GM12875 (cell line): ENCODE results near the gene FCN2.

Experiments used
- H3K4me3 ChIP-seq: one replicate; pipeline ENCODE4 v1.5.1; 2011; ENCODE audit warnings: low read depth, low read length, control low read depth
- TF ChIP-seq, protein P1 (sequence below): IDR thresholded peaks from 2 replicates; pipeline ENCODE4 v1.5.1; 2011; ENCODE audit warnings: low read depth, mild to moderate bottlenecking, control low read depth, inconsistent platforms, low read length, moderate library complexity, borderline replicate concordance; ENCODE audit not compliant: insufficient read depth

FCN2 gene

DNA sequence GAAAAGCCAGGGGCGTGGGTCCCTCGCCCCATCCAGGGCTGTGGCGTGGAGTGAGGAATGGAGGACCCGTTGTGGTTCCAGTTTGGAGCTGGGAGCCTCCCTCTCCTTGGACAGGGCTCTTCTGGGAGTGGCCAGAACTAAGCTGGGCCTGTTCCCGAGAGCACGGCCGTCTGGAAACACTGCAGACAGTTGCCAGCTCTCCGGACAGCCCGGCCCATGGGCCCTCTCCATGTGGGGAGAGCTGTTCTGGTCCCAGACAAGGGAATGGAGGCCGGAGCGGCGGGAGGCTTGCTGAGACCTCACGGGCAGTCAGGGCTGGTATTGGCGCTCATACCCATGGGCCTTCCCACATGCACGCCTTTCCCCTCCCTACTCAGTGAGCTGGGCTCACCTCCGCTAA, 45.2 kb upstream of the FCN2 start:
- TF ChIP-seq, protein P1, sequence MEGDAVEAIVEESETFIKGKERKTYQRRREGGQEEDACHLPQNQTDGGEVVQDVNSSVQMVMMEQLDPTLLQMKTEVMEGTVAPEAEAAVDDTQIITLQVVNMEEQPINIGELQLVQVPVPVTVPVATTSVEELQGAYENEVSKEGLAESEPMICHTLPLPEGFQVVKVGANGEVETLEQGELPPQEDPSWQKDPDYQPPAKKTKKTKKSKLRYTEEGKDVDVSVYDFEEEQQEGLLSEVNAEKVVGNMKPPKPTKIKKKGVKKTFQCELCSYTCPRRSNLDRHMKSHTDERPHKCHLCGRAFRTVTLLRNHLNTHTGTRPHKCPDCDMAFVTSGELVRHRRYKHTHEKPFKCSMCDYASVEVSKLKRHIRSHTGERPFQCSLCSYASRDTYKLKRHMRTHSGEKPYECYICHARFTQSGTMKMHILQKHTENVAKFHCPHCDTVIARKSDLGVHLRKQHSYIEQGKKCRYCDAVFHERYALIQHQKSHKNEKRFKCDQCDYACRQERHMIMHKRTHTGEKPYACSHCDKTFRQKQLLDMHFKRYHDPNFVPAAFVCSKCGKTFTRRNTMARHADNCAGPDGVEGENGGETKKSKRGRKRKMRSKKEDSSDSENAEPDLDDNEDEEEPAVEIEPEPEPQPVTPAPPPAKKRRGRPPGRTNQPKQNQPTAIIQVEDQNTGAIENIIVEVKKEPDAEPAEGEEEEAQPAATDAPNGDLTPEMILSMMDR = no peak
- H3K4me3 ChIP-seq = no peak overlapping the region

DNA sequence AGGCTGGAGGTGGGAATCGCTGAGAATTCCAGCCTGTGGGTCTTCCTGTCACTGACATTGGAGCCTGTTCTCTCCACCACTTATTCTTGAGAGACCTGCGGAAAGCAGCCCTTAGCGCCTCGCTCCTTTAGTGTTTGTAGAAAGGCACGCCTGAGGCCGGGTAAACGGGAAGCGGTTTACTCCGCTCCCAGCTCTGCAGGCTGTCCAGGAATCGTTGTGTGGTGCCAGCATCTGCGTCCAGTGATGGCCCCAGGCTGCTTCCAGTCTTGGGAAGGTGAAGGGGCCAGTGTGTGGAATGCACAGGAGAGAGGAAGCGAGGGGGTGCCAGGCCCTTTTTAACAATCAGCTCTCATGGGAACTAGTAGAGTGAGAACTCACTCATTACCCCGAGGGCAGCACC, 44.6 kb upstream of the FCN2 start:
- no peak overlapping the region for H3K4me3 ChIP-seq
- TF ChIP-seq, protein P1 = no peak

DNA sequence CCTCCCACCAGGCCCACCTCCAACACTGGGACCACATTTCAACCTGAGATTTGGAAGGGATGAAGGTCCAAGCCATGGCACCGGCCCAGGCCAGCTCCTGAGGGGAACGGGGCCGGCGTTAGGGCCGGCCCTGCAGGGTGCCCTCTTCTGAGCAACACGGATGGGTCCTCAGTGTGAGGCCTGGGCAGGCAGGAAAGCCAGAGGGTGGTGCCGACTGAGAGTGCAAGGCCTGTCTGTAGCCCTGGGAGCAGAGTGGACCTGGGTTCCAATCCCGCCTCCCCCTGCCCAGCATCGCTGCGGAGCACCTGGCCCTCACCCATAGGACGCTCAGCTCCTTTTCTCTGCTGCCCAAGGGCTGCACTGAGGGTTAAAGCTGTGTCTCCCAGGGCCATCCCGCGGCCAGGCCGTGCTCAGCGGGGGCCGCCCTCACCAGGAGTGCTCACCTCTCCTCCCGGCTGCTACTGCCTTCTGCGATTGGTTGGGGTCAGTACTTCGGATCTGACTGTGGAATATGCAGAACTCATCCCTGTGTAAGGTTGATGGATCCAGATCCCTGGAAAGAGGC, 44.1 kb upstream of the FCN2 start:
- H3K4me3 ChIP-seq = no peak overlapping the region
- TF ChIP-seq, protein P1 = no peak

- H3K4me3 ChIP-seq = no peak overlapping the region
- TF ChIP-seq, protein P1 = no peak
These were observed 43.1 kb upstream of the FCN2 start for GRCh38 chr9:134837529-134837928.

DNA sequence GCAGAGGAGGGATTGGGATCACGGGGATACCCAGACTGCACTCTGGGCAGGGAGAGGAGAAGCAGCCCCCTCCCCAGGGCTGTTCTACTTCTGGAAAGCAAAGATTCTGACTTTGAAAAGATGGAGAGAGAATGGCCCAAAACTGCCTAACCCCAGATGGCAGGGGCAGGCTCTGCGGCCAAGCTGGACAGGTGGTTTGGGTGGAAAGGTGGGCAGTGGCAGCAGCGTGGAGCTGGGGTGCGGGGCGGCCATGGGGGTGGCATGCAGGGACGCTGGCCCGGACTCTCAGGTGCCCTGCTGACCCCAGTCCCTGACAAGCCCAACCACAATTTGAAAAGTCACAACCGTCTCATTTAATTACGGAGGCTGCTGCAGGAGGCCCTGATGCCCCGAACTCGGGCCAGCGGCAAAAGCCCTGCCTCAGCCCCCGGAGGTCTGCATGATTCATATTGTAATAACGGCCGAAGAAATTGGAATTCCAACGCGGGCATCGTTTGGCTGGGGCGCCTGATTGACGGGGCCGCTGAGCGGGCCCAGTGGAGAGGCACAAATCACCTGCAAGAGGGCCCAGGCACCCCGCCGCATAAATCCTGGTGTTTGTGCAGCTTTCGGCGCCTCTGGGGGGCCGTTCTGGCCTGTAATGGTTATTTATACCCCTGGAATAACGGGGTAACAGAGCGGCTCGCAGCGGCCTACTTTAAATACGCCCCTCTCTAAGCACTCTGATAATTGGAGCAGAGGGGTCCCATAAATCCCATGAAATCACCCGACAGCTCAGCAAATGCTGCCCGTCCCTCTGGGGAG, 41.8 kb upstream of the FCN2 start:
- TF ChIP-seq, protein P1 = no peak
- H3K4me3 ChIP-seq = no peak overlapping the region

- TF ChIP-seq, protein P1 = no peak
- H3K4me3 ChIP-seq = no peak overlapping the region
These were observed 41.0 kb upstream of the FCN2 start for GRCh38 chr9:134839455-134840125.
